ENCODE data around the gene LTC4S. TPM values are rescaled to one million over a fixed set of nuclear protein-coding genes. Genes with fewer than 3 reads are reported as not detected.
A peak's percentile ranks its signal among the peaks of the same experiment; 100 is the strongest.

The LTC4S gene
- total RNA-seq, 1 donor from 2014 or later, result 5.0 TPM

GRCh38 chr5:179794575-179794974 is 789 bp downstream of the LTC4S start:
- no peak for DNase-seq (ENCODE audit: low spot score in 2 of 2, unreplicated experiment in 2 of 2)
- no peak for TF ChIP-seq CTCF (IDR thresholded peaks at IDR 0.05; ENCODE audit: unreplicated experiment)
- Mint-ChIP-seq H3K27me3 (ENCODE audit: low read depth) (peaks cover 2% of the 10 kb centered on the region), H3K36me3 (peaks cover 9% of the 10 kb centered on the region), H3K9me3 (no peaks in the 10 kb centered on the region), H3K27ac (no peak overlapping the region), H3K4me3 (peak overlapping the region; percentile 65), H3K4me1 (no peaks in the 10 kb centered on the region)

GRCh38 chr5:179795049-179795862 is 1.5 kb downstream of the LTC4S start:
- H3K27me3 Mint-ChIP-seq (ENCODE audit: low read depth), result peaks cover 2% of the 10 kb centered on the region
- H3K9me3 Mint-ChIP-seq, result no peaks in the 10 kb centered on the region
- no peak for DNase-seq (ENCODE audit: low spot score in 2 of 2, unreplicated experiment in 2 of 2)
- H3K36me3 Mint-ChIP-seq, result peaks cover 10% of the 10 kb centered on the region
- peak overlapping the region; percentile 65 for H3K4me3 Mint-ChIP-seq
- no peak overlapping the region for H3K27ac Mint-ChIP-seq
- no peaks in the 10 kb centered on the region for H3K4me1 Mint-ChIP-seq
- TF ChIP-seq CTCF (IDR thresholded peaks at IDR 0.05; ENCODE audit: unreplicated experiment), result no peak

GRCh38 chr5:179795863-179796833 is 2.4 kb downstream of the LTC4S start:
- H3K9me3 Mint-ChIP-seq, result no peaks in the 10 kb centered on the region
- DNase-seq (ENCODE audit: low spot score in 2 of 2, unreplicated experiment in 2 of 2), result peak in 1 of 2 experiments; percentile 84
- H3K4me3 Mint-ChIP-seq, result peak overlapping the region; percentile 67
- H3K36me3 Mint-ChIP-seq, result peaks cover 10% of the 10 kb centered on the region
- H3K4me1 Mint-ChIP-seq, result no peaks in the 10 kb centered on the region
- peak overlapping the region; percentile 69 for H3K27ac Mint-ChIP-seq
- peak; percentile 70 for TF ChIP-seq CTCF (IDR thresholded peaks at IDR 0.05; ENCODE audit: unreplicated experiment)
- H3K27me3 Mint-ChIP-seq (ENCODE audit: low read depth), result peaks cover 2% of the 10 kb centered on the region

- peak overlapping the region; percentile 69 for H3K27ac Mint-ChIP-seq
- no peaks in the 10 kb centered on the region for H3K9me3 Mint-ChIP-seq
- no peak for DNase-seq (ENCODE audit: low spot score in 2 of 2, unreplicated experiment in 2 of 2)
- H3K27me3 Mint-ChIP-seq (ENCODE audit: low read depth), result peaks cover 2% of the 10 kb centered on the region
- H3K4me1 Mint-ChIP-seq, result peaks cover 4% of the 10 kb centered on the region
- H3K36me3 Mint-ChIP-seq, result peaks cover 14% of the 10 kb centered on the region
- TF ChIP-seq CTCF (IDR thresholded peaks at IDR 0.05; ENCODE audit: unreplicated experiment), result no peak
- peak overlapping the region; percentile 67 for H3K4me3 Mint-ChIP-seq
Measured at GRCh38 chr5:179796877-179797608, 3.3 kb downstream of the LTC4S start.

GRCh38 chr5:179797741-179798140 is 4.0 kb downstream of the LTC4S start:
- H3K27me3 Mint-ChIP-seq (ENCODE audit: low read depth), result peaks cover 2% of the 10 kb centered on the region
- peaks cover 7% of the 10 kb centered on the region for H3K4me1 Mint-ChIP-seq
- no peak overlapping the region for H3K27ac Mint-ChIP-seq
- TF ChIP-seq CTCF (IDR thresholded peaks at IDR 0.05; ENCODE audit: unreplicated experiment), result no peak
- no peak for DNase-seq (ENCODE audit: low spot score in 2 of 2, unreplicated experiment in 2 of 2)
- H3K4me3 Mint-ChIP-seq, result no peak overlapping the region
- peaks cover 14% of the 10 kb centered on the region for H3K36me3 Mint-ChIP-seq
- H3K9me3 Mint-ChIP-seq, result no peaks in the 10 kb centered on the region
